Aorta (tissue), 5 donors: ENCODE data around the gene TTC12. TPM values are rescaled to one million over a fixed set of nuclear protein-coding genes. Genes with fewer than 3 reads are reported as not detected.
A peak's percentile ranks its signal among the peaks of the same experiment; 100 is the strongest.

Experiments
- ATAC-seq: fragments of 200-7000 bp; cut with Tn5 transposase; one replicate; pipeline ENCODE4 v1.9.1; 2022; ENCODE audit warnings: moderate library complexity; ENCODE audit not compliant: low FRiP score
- DNase-seq, 2 donors: peaks; one replicate each; pipeline ENCODE4 v3.0.0-alpha.2; 2020
- H3K27ac ChIP-seq, 2 donors: one replicate each; pipeline ENCODE4 v1.5.1; 2013; ENCODE audit warnings: low read length in 2 of 2, mild to moderate bottlenecking in 2 of 2, moderate library complexity in 2 of 2, control low read depth in 1 of 2, inconsistent platforms in 1 of 2, low read depth in 1 of 2
- H3K27me3 ChIP-seq, 2 donors: one replicate each; pipeline ENCODE4 v1.6.1; 2013; ENCODE audit warnings: control low read depth in 1 of 2, low read length in 1 of 2, mild to moderate bottlenecking in 1 of 2, moderate library complexity in 1 of 2; ENCODE audit not compliant: insufficient read depth in 2 of 2, control insufficient read depth in 1 of 2
- H3K36me3 ChIP-seq, 2 donors: one replicate each; pipeline ENCODE4 v1.6.1; 2013; ENCODE audit warnings: control low read depth in 1 of 2, low read length in 1 of 2, mild to moderate bottlenecking in 1 of 2; ENCODE audit not compliant: insufficient read depth in 2 of 2, control insufficient read depth in 1 of 2
- H3K4me1 ChIP-seq, 2 donors: one replicate each; pipeline ENCODE4 v1.6.1; 2013; ENCODE audit warnings: low read length in 2 of 2, control low read depth in 1 of 2, mild to moderate bottlenecking in 1 of 2, moderate library complexity in 1 of 2; ENCODE audit not compliant: insufficient read depth in 2 of 2, control insufficient read depth in 1 of 2
- H3K4me3 ChIP-seq, 2 donors: one replicate each; pipeline ENCODE4 v1.5.1; 2013; ENCODE audit warnings: low read length in 2 of 2, control low read depth in 1 of 2, mild to moderate bottlenecking in 1 of 2
- H3K9me3 ChIP-seq: one replicate; pipeline ENCODE4 v1.6.1; 2013; ENCODE audit warnings: mild to moderate bottlenecking, low read length; ENCODE audit not compliant: control insufficient read depth
- WGBS, 2 donors: extraction: QIAGEN DNeasy Blood & Tissue Kit; methylation state at CpG; one replicate each; pipeline ENCODE4 v1.1.7; 2013; 5-methylcytosine and 5-hydroxymethylcytosine counted together
- intact Hi-C, 2 donors: fragments of 100-400 bp; cut with DNase I; formaldehyde crosslinking; loops; one replicate each; pipeline versions ENCODE4 v1.14.2 to v1.15.0; 2022
- long read RNA-seq, 2 donors: library from polyadenylated mRNA; unstranded; transcript quantifications; one replicate each; pipeline ENCODE4 v2.0.0, GENCODE V29; 2020 to 2021
- polyA plus RNA-seq, 2 donors: library from polyadenylated mRNA; stranded (reverse); fragments of 200-250 nt; gene quantifications; one replicate each; pipeline ENCODE4 v1.2.3, GENCODE V29; 2013
- total RNA-seq, 2 donors: library from RNA; stranded (reverse); fragmentation: NEBNext Ultra II Directional; extraction: Animal tissue kit (Norgen Biotek cat#: 25700); gene quantifications; one replicate each; pipeline ENCODE4 v1.2.1, GENCODE V29; 2021
- donor health status: healthy with polysubstance abuse.
- donor health status: Bipolar disorder and iron deficiency.
- donor health status: DM: no; HTN: no; CAD: no.
- donor health status: DM: no; HTN: no; CAD: no.
- donor health status: DM: yes; HTN: yes; CAD: no.

TTC12 gene, protein sequence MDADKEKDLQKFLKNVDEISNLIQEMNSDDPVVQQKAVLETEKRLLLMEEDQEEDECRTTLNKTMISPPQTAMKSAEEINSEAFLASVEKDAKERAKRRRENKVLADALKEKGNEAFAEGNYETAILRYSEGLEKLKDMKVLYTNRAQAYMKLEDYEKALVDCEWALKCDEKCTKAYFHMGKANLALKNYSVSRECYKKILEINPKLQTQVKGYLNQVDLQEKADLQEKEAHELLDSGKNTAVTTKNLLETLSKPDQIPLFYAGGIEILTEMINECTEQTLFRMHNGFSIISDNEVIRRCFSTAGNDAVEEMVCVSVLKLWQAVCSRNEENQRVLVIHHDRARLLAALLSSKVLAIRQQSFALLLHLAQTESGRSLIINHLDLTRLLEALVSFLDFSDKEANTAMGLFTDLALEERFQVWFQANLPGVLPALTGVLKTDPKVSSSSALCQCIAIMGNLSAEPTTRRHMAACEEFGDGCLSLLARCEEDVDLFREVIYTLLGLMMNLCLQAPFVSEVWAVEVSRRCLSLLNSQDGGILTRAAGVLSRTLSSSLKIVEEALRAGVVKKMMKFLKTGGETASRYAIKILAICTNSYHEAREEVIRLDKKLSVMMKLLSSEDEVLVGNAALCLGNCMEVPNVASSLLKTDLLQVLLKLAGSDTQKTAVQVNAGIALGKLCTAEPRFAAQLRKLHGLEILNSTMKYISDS
- total RNA-seq (10 to 100 TPM in 1 of 2 donors, 1 to 10 TPM in 1; 8.9 to 24.7 TPM), polyA plus RNA-seq (10 to 100 TPM in 1 of 2 donors, 1 to 10 TPM in 1; 7.3 to 11.6 TPM)
- long read RNA-seq, donor 1, partial matches to known transcripts: 0 of 5 reads
- long read RNA-seq, donor 1, other reads (novel, unspliced or antisense): 4 of 5 reads
- long read RNA-seq, donor 2, partial matches to known transcripts: 1 of 5 reads
- long read RNA-seq, donor 2, other reads (novel, unspliced or antisense): 3 of 5 reads

DNA sequence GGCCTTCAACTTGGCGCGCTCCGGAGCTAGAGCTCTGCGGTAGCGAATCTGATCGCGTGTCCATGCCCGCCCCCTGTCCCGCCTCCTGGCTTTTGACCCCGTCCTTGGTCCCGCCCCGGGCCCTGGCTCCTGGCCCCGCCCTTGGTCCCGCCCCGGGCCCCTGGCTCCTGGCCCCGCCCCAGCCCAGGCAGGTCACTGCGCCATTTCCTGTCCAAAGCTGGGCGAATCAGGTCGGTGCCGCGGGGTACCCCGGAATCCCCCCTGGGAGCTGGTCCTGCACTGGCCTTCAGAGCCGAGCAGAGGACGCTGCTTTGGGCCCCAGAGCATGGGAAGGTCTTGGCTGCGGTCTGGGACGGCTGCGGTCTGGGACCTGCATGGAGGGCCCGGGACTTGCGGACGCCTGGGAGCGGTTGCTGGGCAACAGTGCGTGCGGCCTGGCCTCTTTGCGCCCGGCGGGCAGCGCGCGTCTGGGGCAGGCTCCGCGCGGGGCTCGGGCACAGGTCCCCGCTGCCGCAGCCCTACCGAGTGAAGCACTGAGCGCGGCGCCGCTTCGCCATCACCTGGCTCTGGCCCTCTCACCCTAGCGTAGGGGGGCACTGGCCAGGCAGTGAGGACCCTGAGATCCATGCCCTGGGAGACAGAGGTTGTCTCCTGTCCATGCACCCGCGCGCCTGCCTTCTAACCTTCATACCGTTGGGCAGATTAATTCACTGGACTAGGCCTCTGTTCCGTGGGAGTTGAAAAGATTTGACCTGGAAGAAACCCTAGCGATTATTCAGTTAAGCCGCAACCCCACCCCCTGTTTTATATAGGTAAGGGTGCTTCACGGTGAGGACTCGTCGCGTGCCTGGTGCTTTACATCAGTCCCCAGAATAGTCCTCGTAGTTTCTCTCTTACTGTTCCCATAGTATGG is at the start of gene TTC12:
TTC12 (plus strand) TSS at position 195 of the 913 bp plus-strand sequence. CDS start 1,675 bp downstream, outside the sequence.
- Histone ChIP-seq H3K36me3 (peaks cover 0 to 2% of the 10 kb centered on the region in 2 donors), H3K9me3 (no peaks in the 10 kb centered on the region), H3K4me1 (no peaks in the 10 kb centered on the region), H3K27ac (peak within 1 kb of the TSS in 1 of 2 donors; percentile 74), H3K4me3 (peak within 1 kb of the TSS; percentile 49 to 50), H3K27me3 (no peaks in the 10 kb centered on the region)
- peak; percentile 99 for ATAC-seq
- 4 to 5% methylated on average over 62 to 64 of the region's 64 CpGs for WGBS, 2 donors
- DNase-seq: peak; percentile 96 to 98
- intact Hi-C loops: loop anchor here in 1 of 2 donors (5.0 kb wide), 1 partner anchor 218 kb away; no protein-coding TSS in a partner anchor

DNA sequence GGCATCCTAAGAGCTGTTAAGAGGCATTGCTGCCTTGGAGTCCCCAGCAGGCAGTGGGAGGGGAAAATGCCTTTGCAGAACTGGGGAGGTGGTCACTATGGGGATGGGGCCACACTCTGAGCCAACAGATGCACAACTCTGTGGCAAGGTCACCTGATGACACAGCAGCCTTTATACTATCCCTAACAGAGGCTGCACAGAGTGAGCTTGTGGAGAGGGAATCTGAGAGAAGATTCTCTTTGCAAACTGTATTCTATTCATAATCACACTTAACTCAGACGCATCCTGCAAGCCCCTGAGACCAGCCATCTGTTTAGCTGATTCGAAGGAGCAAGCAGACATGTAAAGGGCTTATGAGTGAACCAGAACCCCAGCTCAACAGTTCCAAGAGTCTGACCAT is 49.0 kb upstream of the TTC12 start:
- Histone ChIP-seq H3K36me3 (no peaks in the 10 kb centered on the region), H3K4me3 (no peak overlapping the region), H3K4me1 (no peaks in the 10 kb centered on the region), H3K27ac (no peak overlapping the region), H3K27me3 (no peaks in the 10 kb centered on the region), H3K9me3 (no peaks in the 10 kb centered on the region)
- no peak for ATAC-seq
- 78 to 80% methylated on average over 2 of the region's 2 CpGs for WGBS, 2 donors
- intact Hi-C loops: no loop called here
- DNase-seq: no peak

DNA sequence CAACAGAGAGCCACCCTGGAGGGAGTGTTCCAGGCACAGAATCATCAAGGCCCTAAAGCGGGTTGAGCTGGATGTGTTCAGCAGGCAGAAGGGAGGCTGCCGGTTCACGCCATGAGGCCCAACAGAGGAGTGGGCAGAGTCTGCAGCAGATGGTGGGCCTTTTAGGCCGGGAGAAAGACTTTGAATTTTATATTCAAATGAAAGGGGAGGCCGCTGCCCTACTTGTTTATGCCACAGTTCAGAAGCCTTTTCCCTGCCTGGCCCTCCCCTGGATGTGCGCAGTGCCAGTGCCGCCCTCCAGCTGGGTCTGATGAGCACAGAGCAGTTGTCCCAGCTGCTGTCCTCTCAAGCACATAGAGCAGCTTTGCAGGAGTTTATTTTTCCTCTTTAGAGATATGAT is 46.9 kb upstream of the TTC12 start:
- Histone ChIP-seq H3K27ac (no peak overlapping the region), H3K27me3 (no peaks in the 10 kb centered on the region), H3K4me1 (no peaks in the 10 kb centered on the region), H3K9me3 (no peaks in the 10 kb centered on the region), H3K4me3 (no peak overlapping the region), H3K36me3 (no peaks in the 10 kb centered on the region)
- ATAC-seq (no peak), DNase-seq (no peak)
- intact Hi-C loops: no loop called here
- 92% methylated on average over 7 of the region's 7 CpGs for WGBS, 2 donors

DNA sequence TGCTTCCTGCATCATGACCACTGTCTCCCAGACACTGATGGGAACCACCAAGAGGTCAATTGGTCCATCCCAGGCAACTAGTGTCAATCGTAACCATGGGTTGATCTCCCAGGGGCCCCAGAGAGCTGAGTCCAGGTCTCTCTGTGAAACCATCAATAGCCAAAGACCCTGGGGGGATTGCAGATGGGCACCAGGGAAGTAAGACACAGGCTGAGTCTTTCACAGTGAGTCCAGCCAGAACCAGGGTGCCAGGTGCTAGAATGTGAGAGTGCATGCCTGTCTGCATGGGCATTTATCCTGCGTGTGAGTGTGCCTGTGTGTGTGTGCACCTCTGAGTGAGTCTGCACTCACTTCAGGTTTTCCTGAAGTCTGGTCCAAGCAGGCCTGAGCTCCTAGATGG is 45.3 kb upstream of the TTC12 start:
- no peak overlapping the region for H3K27ac ChIP-seq
- ATAC-seq (no peak), DNase-seq (no peak)
- H3K36me3 ChIP-seq: no peaks in the 10 kb centered on the region
- intact Hi-C loops: no loop called here
- H3K4me1 ChIP-seq: no peaks in the 10 kb centered on the region
- H3K27me3 ChIP-seq: no peaks in the 10 kb centered on the region
- H3K4me3 ChIP-seq: no peak overlapping the region
- 92 to 97% methylated on average over 2 of the region's 2 CpGs for WGBS, 2 donors
- H3K9me3 ChIP-seq: no peaks in the 10 kb centered on the region

DNA sequence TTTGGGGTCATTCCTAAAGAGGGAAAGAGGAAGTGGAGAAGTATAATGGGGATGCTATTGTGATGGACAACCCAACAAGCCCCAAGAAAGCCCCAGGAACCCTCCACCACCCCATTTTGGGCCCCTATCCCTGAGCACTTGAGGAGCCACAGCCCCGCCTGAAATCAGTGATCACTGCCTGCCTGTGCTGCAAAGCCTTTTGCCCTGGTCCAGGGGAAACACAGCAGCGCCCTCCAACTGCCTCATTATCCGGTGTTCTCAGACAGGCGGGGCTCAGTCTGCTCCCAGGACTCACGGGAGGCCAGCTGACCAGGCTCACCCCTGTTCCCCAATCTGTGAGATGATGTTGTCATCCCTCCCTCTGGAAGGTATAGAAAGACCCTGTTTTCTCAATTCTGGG is 44.7 kb upstream of the TTC12 start:
- Histone ChIP-seq H3K4me1 (no peaks in the 10 kb centered on the region), H3K9me3 (no peaks in the 10 kb centered on the region), H3K36me3 (no peaks in the 10 kb centered on the region), H3K27ac (no peak overlapping the region), H3K4me3 (no peak overlapping the region), H3K27me3 (no peaks in the 10 kb centered on the region)
- DNase-seq (no peak), ATAC-seq (no peak)
- intact Hi-C loops: no loop called here
- 92 to 95% methylated on average over 5 of the region's 5 CpGs for WGBS, 2 donors

DNA sequence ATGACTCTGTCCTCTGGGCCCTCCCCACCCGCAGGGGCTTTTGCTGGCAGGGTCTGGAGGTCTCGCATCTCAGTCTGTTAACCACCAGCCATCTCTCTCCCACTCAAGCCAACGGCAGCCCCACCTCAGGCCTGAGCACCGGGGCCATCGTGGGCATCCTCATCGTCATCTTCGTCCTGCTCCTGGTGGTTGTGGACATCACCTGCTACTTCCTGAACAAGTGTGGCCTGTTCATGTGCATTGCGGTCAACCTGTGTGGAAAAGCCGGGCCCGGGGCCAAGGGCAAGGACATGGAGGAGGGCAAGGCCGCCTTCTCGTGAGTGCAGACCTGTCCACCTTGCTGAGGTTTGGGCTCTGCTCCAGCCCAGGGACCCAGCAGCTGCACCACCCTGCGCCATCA is 44.3 kb upstream of the TTC12 start:
- ATAC-seq: no peak
- no peaks in the 10 kb centered on the region for H3K9me3 ChIP-seq
- intact Hi-C loops: no loop called here
- no peak overlapping the region for H3K4me3 ChIP-seq
- WGBS, 2 donors: 97% methylated on average over 13 of the region's 13 CpGs
- H3K27ac ChIP-seq: no peak overlapping the region
- no peaks in the 10 kb centered on the region for H3K27me3 ChIP-seq
- H3K4me1 ChIP-seq: no peaks in the 10 kb centered on the region
- no peak for DNase-seq
- H3K36me3 ChIP-seq: no peaks in the 10 kb centered on the region

DNA sequence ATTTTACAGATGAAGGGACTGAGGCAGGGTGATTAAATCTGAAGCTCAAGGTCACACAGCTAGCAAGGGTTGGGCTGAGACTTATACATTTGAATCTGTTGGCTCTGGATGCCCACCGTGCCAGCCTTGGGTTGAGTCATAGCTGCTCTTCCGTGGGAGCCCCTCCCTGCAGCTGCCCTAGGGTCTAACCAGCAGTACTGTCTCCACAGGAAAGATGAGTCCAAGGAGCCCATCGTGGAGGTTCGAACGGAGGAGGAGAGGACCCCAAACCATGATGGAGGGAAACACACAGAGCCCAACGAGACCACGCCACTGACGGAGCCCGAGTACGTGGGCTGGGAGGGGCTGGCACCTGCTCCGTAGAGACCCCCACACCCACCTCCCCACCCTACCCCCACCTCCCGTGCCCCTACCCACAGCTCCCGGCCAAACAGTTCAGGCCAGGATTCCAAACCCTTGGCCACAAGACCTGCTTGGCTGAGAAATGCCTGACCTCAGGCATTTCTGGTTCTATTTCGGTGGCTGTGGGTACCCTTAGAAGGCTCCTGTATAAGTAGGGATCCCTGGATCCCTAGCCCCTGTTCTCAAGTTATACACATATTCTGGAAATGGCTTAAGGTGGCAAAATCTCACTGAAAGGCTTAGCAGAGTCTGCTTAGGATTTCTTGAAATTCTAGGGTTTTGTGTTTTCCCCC is 42.7 kb upstream of the TTC12 start:
- DNase-seq (no peak), ATAC-seq (no peak)
- no peaks in the 10 kb centered on the region for H3K4me1 ChIP-seq
- H3K36me3 ChIP-seq: no peaks in the 10 kb centered on the region
- H3K9me3 ChIP-seq: no peaks in the 10 kb centered on the region
- no peak overlapping the region for H3K4me3 ChIP-seq
- 89 to 92% methylated on average over 14 of the region's 14 CpGs for WGBS, 2 donors
- no peaks in the 10 kb centered on the region for H3K27me3 ChIP-seq
- H3K27ac ChIP-seq: no peak overlapping the region
- intact Hi-C loops: no loop called here

DNA sequence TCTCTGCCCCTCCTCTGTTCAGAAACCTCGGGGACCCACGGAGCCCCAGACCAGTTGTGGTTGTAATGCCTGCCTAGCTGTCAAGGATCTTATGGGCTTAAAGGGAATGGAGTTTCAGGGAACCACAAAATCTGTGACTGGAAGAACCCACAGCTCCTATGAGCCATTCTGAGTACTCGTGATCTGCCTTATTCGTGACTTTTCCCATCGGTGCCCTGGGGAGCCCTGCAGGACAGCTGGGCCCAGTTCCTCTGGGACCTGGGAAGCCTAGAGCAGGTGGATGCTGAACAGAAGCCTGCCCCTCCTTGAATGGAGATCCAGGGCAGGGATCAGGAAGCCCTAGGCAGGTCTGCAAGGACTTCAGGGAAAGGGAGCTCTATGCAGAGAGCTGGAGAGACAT is 42.1 kb upstream of the TTC12 start:
- ATAC-seq (no peak), DNase-seq (no peak)
- Histone ChIP-seq H3K36me3 (no peaks in the 10 kb centered on the region), H3K27me3 (no peaks in the 10 kb centered on the region), H3K4me1 (no peaks in the 10 kb centered on the region), H3K27ac (no peak overlapping the region), H3K4me3 (no peak overlapping the region), H3K9me3 (no peaks in the 10 kb centered on the region)
- intact Hi-C loops: no loop called here
- WGBS, 2 donors: 71% methylated on average over 5 of the region's 5 CpGs
